OCI-LY7 (cell line): ENCODE data around the gene ERGIC3. TPM values are rescaled to one million over a fixed set of nuclear protein-coding genes. Genes with fewer than 3 reads are reported as not detected.

ENCODE experiments used
- BruUV-seq: library from RNA; stranded (reverse); fragments of 400-500 nt; replicated peaks from 2 replicates; lab custom pipeline; 2021; lab: Mats Ljungman, UMichigan
- CTCF ChIA-PET: fragments of 300-600 bp; sonication (Branson Sonifier 250); formaldehyde crosslinking; loops from one replicate; lab custom pipeline; 2022; ENCODE audit warnings: antibody characterized with exemption; ENCODE audit not compliant: unreplicated experiment; lab: Charles Lee
- POLR2A ChIA-PET: fragments of 300-600 bp; sonication (Branson Sonifier 250); formaldehyde crosslinking; loops from one replicate; lab custom pipeline; 2022; ENCODE audit warnings: antibody characterized with exemption; lab: Charles Lee
- DNase-seq: peaks from one replicate; pipeline ENCODE4 v3.0.0-alpha.2; 2015; ENCODE audit warnings: low spot score
- H2AFZ ChIP-seq: fragments of 200-600 bp; sonication (generic), shearing (Covaris generic); 2 replicates; pipeline ENCODE4 v1.6.1; 2014; ENCODE audit warnings: mild to moderate bottlenecking, antibody characterized with exemption, low read length, moderate library complexity
- H3K27ac ChIP-seq: fragments of 200-600 bp; sonication (generic); 2 replicates; pipeline ENCODE4 v1.5.1; 2014; ENCODE audit warnings: mixed run types, low read depth, mild to moderate bottlenecking, moderate library complexity, low read length, inconsistent platforms; ENCODE audit not compliant: poor library complexity, severe bottlenecking
- H3K36me3 ChIP-seq: fragments of 200-600 bp; sonication (generic); 2 replicates; pipeline ENCODE4 v1.6.1; 2014; ENCODE audit warnings: mild to moderate bottlenecking, antibody characterized with exemption, low read length, moderate library complexity, mixed read lengths; ENCODE audit not compliant: insufficient read depth
- H3K4me1 ChIP-seq: fragments of 200-600 bp; sonication (generic); 2 replicates; pipeline ENCODE4 v1.5.1; 2014; ENCODE audit warnings: mild to moderate bottlenecking, low read length; ENCODE audit not compliant: insufficient read depth, poor library complexity, severe bottlenecking
- H3K4me2 ChIP-seq: fragments of 200-600 bp; sonication (generic); 2 replicates; pipeline ENCODE4 v1.6.1; 2014; ENCODE audit warnings: mild to moderate bottlenecking, low read length
- H3K4me3 ChIP-seq: fragments of 200-600 bp; sonication (generic); 2 replicates; pipeline ENCODE4 v1.5.1; 2014; ENCODE audit warnings: mild to moderate bottlenecking, low read depth, low read length; ENCODE audit not compliant: poor library complexity, severe bottlenecking
- H3K79me2 ChIP-seq: fragments of 200-600 bp; sonication (generic); 2 replicates; pipeline ENCODE4 v1.6.1; 2016; ENCODE audit warnings: low read depth, mild to moderate bottlenecking, low read length, moderate library complexity, mixed read lengths; ENCODE audit not compliant: insufficient read depth
- H3K9me2 ChIP-seq: fragments of 200-600 bp; sonication (generic); 2 replicates; pipeline ENCODE4 v1.6.1; 2016; ENCODE audit warnings: mild to moderate bottlenecking, low read length, mixed read lengths; ENCODE audit not compliant: insufficient read depth
- H3K9me3 ChIP-seq: fragments of 200-600 bp; sonication (generic); 2 replicates; pipeline ENCODE4 v1.6.1; 2014; ENCODE audit warnings: mild to moderate bottlenecking, mixed run types, low read length, mixed read lengths
- H4K20me1 ChIP-seq: fragments of 200-600 bp; sonication (generic); 2 replicates; pipeline ENCODE4 v1.6.1; 2014; ENCODE audit warnings: mild to moderate bottlenecking, antibody characterized with exemption, low read length, moderate library complexity, mixed read lengths; ENCODE audit not compliant: insufficient read depth
- CTCF ChIP-seq: fragments of 200-600 bp; sonication (generic); conservative IDR thresholded peaks from 2 replicates; pipeline ENCODE4 v1.5.1; 2014; ENCODE audit warnings: mild to moderate bottlenecking, antibody characterized with exemption, low read length, moderate library complexity, mixed read lengths
- EZH2phosphoT487 ChIP-seq: fragments of 200-600 bp; sonication (generic); IDR thresholded peaks from 2 replicates; pipeline ENCODE4 v1.6.1; 2018; ENCODE audit warnings: low read depth, borderline replicate concordance, mild to moderate bottlenecking, mixed run types, antibody characterized with exemption, low read length, moderate library complexity, mixed read lengths
- intact Hi-C: fragments of 100-400 bp; cut with micrococcal nuclease; formaldehyde crosslinking; loops from one replicate; pipeline ENCODE4 v1.10.0; 2022; ENCODE audit not compliant: unreplicated experiment
- total RNA-seq, 2 experiments: library from RNA; depleted of rRNA in 1 of 2; stranded (reverse); fragments of >200 nt in 1 of 2; shearing (Covaris generic) in 1 of 2; gene quantifications; 2 replicates each; pipeline ENCODE4 v1.2.3, GENCODE V29; 2014 to 2022

Gene ERGIC3
- total RNA-seq, 2 experiments from 2014 or later: 170 to 171 TPM

GRCh38 chr20:35587436-35587835 is 45.6 kb downstream of the ERGIC3 start:
- no peaks in the 10 kb centered on the region for H3K9me3 ChIP-seq

DNA sequence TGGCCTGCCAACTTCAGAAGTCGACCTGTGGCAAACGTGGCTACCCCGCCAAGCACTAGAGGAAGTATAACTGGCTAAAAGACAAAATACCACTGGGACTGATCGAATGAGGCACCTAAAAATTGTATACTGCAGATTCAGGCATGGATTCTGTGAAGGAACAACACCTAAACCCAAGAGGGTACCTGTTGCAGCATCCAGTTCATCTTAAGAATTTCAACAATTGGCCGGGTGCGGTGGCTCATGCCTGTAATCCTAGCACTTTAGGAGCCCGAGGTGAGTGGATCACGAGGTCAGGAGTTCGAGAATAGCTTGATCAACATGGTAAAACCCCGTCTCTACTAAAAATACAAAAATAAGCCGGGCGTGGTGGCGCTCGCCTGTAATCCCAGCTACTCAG is 46.5 kb downstream of the ERGIC3 start:
- H3K36me3 ChIP-seq: no peaks in the 10 kb centered on the region
- peaks cover 8% of the 10 kb centered on the region for H3K4me1 ChIP-seq
- TF ChIP-seq EZH2phosphoT487 (no peak), CTCF (no peak)
- no peak overlapping the region for H2AFZ ChIP-seq
- ChIA-PET POLR2A (interaction anchor here (0.7 kb wide), 1 partner anchor 10 kb away, joined by 3 read pairs; no protein-coding TSS in a partner anchor), CTCF (no interaction called here)
- H3K4me3 ChIP-seq: no peak overlapping the region
- H3K79me2 ChIP-seq: no peaks in the 10 kb centered on the region
- no peak overlapping the region for H3K27ac ChIP-seq
- no TSS peak for BruUV-seq
- H4K20me1 ChIP-seq: no peaks in the 10 kb centered on the region
- H3K4me2 ChIP-seq: no peak overlapping the region
- intact Hi-C loops: no loop called here
- no peaks in the 10 kb centered on the region for H3K9me2 ChIP-seq
- H3K9me3 ChIP-seq: no peaks in the 10 kb centered on the region
- DNase-seq: no peak

More at GRCh38 chr20:35587436-35587835, 45.6 kb downstream of the ERGIC3 start:
- H2AFZ ChIP-seq: no peak overlapping the region
- no peak overlapping the region for H3K4me3 ChIP-seq
- H4K20me1 ChIP-seq: no peaks in the 10 kb centered on the region
- no peak for DNase-seq
- TF ChIP-seq CTCF: no peak
- TF ChIP-seq EZH2phosphoT487: no peak
- H3K79me2 ChIP-seq: no peaks in the 10 kb centered on the region
- no peak overlapping the region for H3K4me2 ChIP-seq
- H3K9me2 ChIP-seq: no peaks in the 10 kb centered on the region
- no peaks in the 10 kb centered on the region for H3K36me3 ChIP-seq
- ChIA-PET POLR2A (interaction anchor here (0.6 kb wide), 1 partner anchor 17 kb away, joined by 4 read pairs; no protein-coding TSS in a partner anchor), CTCF (no interaction called here)
- intact Hi-C loops: no loop called here
- peaks cover 3% of the 10 kb centered on the region for H3K4me1 ChIP-seq
- no TSS peak for BruUV-seq
- no peak overlapping the region for H3K27ac ChIP-seq

- no peak overlapping the region for H3K4me3 ChIP-seq
- BruUV-seq: no TSS peak
- no peaks in the 10 kb centered on the region for H4K20me1 ChIP-seq
- 0 out of 2 replicates have a peak overlapping the region, but pooled peaks have one; percentile 10 for H3K4me2 ChIP-seq
- no peaks in the 10 kb centered on the region for H3K9me2 ChIP-seq
- DNase-seq: no peak
- no peaks in the 10 kb centered on the region for H3K9me3 ChIP-seq
- ChIA-PET POLR2A (interaction anchor here (0.6 to 0.7 kb wide), 4 partner anchors 28 to 515 kb away, joined by 3 to 4 read pairs (median 4); partner anchors contain the start of gene PHF20), CTCF (no interaction called here)
- no peak overlapping the region for H3K27ac ChIP-seq
- H3K36me3 ChIP-seq: no peaks in the 10 kb centered on the region
- intact Hi-C loops: no loop called here
- no peaks in the 10 kb centered on the region for H3K79me2 ChIP-seq
- peaks cover 8% of the 10 kb centered on the region for H3K4me1 ChIP-seq
- TF ChIP-seq CTCF (no peak), EZH2phosphoT487 (no peak)
- peak overlapping the region; percentile 40 for H2AFZ ChIP-seq
Measured at GRCh38 chr20:35592339-35592974, 50.6 kb downstream of the ERGIC3 start.
